Mucosa of descending colon (tissue), 3 donors: Measurements from ENCODE around the gene CMSS1. TPM values are rescaled to one million over a fixed set of nuclear protein-coding genes. Genes with fewer than 3 reads are reported as not detected.
A peak's percentile ranks its signal among the peaks of the same experiment; 100 is the strongest.

ENCODE experiments used
- ATAC-seq: fragments of 200-7000 bp; cut with Tn5 transposase; one replicate; pipeline ENCODE4 v1.9.1; 2020; ENCODE audit warnings: mild to moderate bottlenecking, moderate library complexity
- DNase-seq, 3 donors: peaks; one replicate each; pipeline ENCODE4 v3.0.0-alpha.2; 2020
- H3K36me3 ChIP-seq: fragments of 200-600 bp; one replicate; pipeline ENCODE4 v1.8.0; 2021; ENCODE audit warnings: low read depth, mild to moderate bottlenecking
- H3K4me1 ChIP-seq: fragments of 200-600 bp; one replicate; pipeline ENCODE4 v1.8.0; 2021; ENCODE audit warnings: low read depth, mild to moderate bottlenecking
- H3K4me3 ChIP-seq: fragments of 200-600 bp; one replicate; pipeline ENCODE4 v1.8.0; 2021; ENCODE audit warnings: mild to moderate bottlenecking
- H3K9me3 ChIP-seq: fragments of 200-600 bp; one replicate; pipeline ENCODE4 v1.8.0; 2021; ENCODE audit warnings: mild to moderate bottlenecking
- intact Hi-C, 2 donors: fragments of 100-400 bp; cut with DNase I in 1 of 2; cut with micrococcal nuclease in 1 of 2; formaldehyde crosslinking; loops; one replicate each; pipeline versions ENCODE4 v1.11.0 to v1.11.1; 2022; cut with DNase I, micrococcal nuclease
- total RNA-seq, 3 donors: library from RNA; stranded (reverse); fragmentation: NEBNext Ultra II Directional in 2 of 3; extraction: Animal tissue kit (Norgen Biotek cat#: 25700) in 2 of 3; gene quantifications; one replicate each; pipeline versions ENCODE4 v1.2.1 to v1.2.4, GENCODE V29; 2021 to 2023
- TF ChIP-seq, protein P1 (sequence below): fragments of 200-600 bp; IDR thresholded peaks from one replicate; pipeline ENCODE4 v1.8.0; 2022; ENCODE audit warnings: antibody characterized with exemption, mild to moderate bottlenecking
- donor health status: DM: no; HTN: no; CAD: no; lungs with moderate emphysema.
- donor health status: DM: no; HTN: no; CAD: no.
- donor health status: DM: no; HTN: yes; CAD: no.

CMSS1 gene
- total RNA-seq, 3 donors from 2014 or later = 9.6 to 24.2 (median 13.8) TPM

DNA sequence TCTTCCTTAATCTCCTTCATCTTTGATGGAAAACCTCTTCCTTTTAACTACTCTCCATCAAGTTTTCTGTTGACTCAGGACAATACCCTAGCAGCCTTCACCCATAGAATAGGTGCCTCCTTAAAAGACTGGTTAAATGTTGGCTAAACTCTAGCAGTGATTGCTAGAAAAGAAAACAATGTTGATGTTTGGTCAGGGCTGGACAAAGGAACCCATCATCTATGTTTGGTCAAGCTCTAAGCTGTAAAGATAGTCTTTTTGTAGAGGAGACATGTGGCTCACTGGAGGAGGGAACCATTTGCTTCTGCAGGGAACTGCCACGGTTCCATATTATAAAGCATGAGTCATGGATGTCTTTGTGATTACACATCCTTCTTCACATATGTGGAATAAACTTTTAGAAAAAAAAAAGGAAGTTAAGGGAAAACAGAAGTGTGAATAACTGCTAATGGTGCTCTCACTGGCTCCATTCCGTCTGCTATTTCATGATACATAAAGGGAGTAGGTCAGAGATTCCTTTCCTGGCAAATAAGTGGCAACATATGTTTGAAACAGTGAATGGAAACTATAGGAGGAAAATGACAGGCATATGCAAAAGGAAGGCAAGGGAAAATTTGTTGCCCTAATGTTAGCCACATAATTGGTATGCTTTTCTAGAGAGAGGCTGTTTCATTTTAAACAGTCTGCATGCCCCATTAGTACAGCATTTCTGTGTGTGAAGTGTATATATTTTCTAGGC lies 78.2 kb downstream of the CMSS1 start:
- H3K4me3 ChIP-seq = no peak overlapping the region
- no peaks in the 10 kb centered on the region for H3K4me1 ChIP-seq
- no peaks in the 10 kb centered on the region for H3K9me3 ChIP-seq
- H3K36me3 ChIP-seq = no peaks in the 10 kb centered on the region
- ATAC-seq (peak; percentile 83), DNase-seq (no peak)
- TF ChIP-seq, protein P1, sequence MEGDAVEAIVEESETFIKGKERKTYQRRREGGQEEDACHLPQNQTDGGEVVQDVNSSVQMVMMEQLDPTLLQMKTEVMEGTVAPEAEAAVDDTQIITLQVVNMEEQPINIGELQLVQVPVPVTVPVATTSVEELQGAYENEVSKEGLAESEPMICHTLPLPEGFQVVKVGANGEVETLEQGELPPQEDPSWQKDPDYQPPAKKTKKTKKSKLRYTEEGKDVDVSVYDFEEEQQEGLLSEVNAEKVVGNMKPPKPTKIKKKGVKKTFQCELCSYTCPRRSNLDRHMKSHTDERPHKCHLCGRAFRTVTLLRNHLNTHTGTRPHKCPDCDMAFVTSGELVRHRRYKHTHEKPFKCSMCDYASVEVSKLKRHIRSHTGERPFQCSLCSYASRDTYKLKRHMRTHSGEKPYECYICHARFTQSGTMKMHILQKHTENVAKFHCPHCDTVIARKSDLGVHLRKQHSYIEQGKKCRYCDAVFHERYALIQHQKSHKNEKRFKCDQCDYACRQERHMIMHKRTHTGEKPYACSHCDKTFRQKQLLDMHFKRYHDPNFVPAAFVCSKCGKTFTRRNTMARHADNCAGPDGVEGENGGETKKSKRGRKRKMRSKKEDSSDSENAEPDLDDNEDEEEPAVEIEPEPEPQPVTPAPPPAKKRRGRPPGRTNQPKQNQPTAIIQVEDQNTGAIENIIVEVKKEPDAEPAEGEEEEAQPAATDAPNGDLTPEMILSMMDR = no peak
- intact Hi-C loops = no loop called here

DNA sequence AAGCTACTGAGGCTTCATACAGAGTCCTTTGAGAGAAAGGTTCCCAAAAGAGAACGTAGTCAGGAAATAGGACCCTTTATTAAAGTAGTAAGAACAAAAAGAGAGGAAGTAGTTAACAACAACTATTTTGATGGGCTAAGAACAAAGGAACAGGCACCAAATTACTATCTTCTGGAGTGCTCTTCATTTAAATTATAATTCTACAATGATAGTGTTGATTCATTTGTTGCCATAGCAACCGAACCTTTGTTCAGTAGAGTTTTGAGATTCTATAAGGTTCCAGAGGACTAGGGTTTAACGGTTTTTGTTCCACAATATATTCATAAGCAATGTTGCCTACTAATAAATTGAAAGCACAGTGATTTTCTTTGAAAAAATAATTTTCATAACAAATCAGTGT lies 78.8 kb downstream of the CMSS1 start:
- no peaks in the 10 kb centered on the region for H3K9me3 ChIP-seq
- TF ChIP-seq, protein P1 = no peak
- no peak for ATAC-seq
- DNase-seq = no peak
- no peaks in the 10 kb centered on the region for H3K36me3 ChIP-seq
- no peak overlapping the region for H3K4me3 ChIP-seq
- no peaks in the 10 kb centered on the region for H3K4me1 ChIP-seq
- intact Hi-C loops = no loop called here

DNA sequence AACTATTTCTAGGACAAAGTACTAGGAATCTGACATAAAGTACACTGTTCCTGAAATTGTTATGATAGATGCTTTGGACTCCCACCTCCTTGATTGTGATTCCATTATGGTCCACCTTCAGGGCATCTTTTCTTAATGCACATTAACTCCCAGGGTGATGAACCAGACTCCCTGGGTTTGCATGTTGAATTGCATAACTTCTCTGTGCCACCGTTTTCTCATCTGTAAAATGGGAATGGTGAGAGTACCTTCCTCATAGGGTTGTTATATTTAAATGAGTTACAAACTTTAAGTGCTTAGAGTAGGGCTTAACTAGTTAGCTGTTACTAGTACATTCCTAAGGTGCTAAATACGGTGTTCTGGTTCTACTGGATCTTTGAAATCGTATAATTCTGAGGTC lies 81.9 kb downstream of the CMSS1 start:
- no peaks in the 10 kb centered on the region for H3K4me1 ChIP-seq
- H3K4me3 ChIP-seq = no peak overlapping the region
- intact Hi-C loops = no loop called here
- DNase-seq (no peak), ATAC-seq (no peak)
- H3K36me3 ChIP-seq = no peaks in the 10 kb centered on the region
- TF ChIP-seq, protein P1 = no peak
- H3K9me3 ChIP-seq = no peaks in the 10 kb centered on the region

DNA sequence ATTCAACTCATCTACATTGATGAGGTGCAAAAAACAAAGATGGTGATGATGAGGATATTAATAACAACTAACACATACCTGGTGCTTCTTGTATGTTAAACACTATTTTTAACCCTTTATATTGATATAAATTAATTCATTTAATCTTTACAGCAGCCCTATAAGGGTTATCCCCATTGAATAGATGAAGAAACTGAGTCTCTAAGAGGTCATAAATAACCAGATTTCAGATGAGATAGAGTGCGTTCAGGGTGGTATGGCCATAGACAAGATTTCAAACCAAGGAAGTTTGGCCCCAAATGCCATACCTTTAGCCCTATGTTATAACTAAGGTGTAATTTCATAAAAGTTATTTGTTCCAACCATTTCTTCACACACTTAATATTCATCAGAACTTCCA lies 82.6 kb downstream of the CMSS1 start:
- DNase-seq = no peak
- Histone ChIP-seq H3K4me3 (no peak overlapping the region), H3K9me3 (no peaks in the 10 kb centered on the region), H3K36me3 (no peaks in the 10 kb centered on the region), H3K4me1 (no peaks in the 10 kb centered on the region)
- intact Hi-C loops = no loop called here
- no peak for ATAC-seq
- TF ChIP-seq, protein P1 = no peak

DNA sequence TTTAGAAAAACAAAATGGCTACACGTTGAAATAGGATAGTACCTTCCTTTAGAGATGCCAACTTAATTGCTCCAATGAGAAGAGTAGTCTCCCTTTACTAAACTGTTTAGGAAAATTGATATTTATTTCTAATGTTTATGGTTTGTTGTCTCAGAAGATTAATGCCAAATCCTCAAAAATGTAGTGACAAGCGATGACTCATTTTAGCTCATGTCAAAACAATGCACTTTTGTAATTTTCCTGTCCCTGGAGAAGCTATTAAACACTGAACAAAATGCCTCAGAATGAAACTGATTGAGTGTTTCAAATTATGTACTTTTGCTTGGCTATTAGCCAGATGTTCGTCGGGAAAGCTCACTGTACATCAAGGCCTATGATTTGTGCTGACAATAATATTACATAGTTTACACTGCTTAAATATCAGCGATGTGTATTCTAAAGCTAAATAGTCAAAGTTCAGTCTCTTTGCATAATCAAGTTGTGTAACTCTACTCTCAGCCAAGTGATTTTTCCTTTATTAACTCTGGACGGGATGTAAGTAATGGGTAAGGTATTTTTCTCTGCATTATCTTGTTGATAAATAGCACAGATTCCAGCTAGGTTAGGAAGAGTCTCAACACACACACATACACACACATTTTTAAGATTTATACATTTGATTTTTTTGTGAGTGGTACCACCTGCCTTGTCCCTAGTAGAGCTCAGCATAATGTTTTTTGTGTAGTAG lies 83.7 kb downstream of the CMSS1 start:
- H3K4me1 ChIP-seq = no peaks in the 10 kb centered on the region
- ATAC-seq (peak; percentile 13), DNase-seq (no peak)
- intact Hi-C loops = no loop called here
- TF ChIP-seq, protein P1 = no peak
- H3K9me3 ChIP-seq = no peaks in the 10 kb centered on the region
- H3K4me3 ChIP-seq = no peak overlapping the region
- no peaks in the 10 kb centered on the region for H3K36me3 ChIP-seq
